KMS-11 (cell line): ENCODE results near the gene PRKD1.

Experiments used
- H2AFZ ChIP-seq: fragments of 200-600 bp; sonication (generic); 2 replicates; pipeline ENCODE4 v1.6.1; 2016; ENCODE audit warnings: antibody characterized with exemption, mixed run types, low read depth
- H3K27ac ChIP-seq: fragments of 200-600 bp; sonication (generic); 2 replicates; pipeline ENCODE4 v1.6.1; 2016; ENCODE audit warnings: mild to moderate bottlenecking, mixed run types
- H3K27me3 ChIP-seq: fragments of 200-600 bp; sonication (generic); 2 replicates; pipeline ENCODE4 v1.6.1; 2017; ENCODE audit warnings: mild to moderate bottlenecking, low read depth, mixed run types, moderate library complexity; ENCODE audit not compliant: insufficient read depth
- H3K36me3 ChIP-seq: fragments of 200-600 bp; sonication (generic); 2 replicates; pipeline ENCODE4 v1.6.1; 2017; ENCODE audit warnings: mild to moderate bottlenecking, mixed run types; ENCODE audit not compliant: insufficient read depth
- H3K4me1 ChIP-seq: fragments of 200-600 bp; sonication (generic); 2 replicates; pipeline ENCODE4 v1.6.1; 2016; ENCODE audit warnings: mild to moderate bottlenecking, low read depth, mixed run types; ENCODE audit not compliant: poor library complexity, severe bottlenecking
- H3K4me2 ChIP-seq: fragments of 200-600 bp; sonication (generic); 2 replicates; pipeline ENCODE4 v1.7.0; 2016; ENCODE audit warnings: mild to moderate bottlenecking, mixed run types
- H3K4me3 ChIP-seq: fragments of 200-600 bp; sonication (generic); IDR thresholded peaks from 2 replicates; pipeline ENCODE4 v1.6.1; 2017; ENCODE audit warnings: low read depth, low read length, mixed read lengths; ENCODE audit not compliant: insufficient read depth
- H3K79me2 ChIP-seq: fragments of 200-600 bp; sonication (generic); 2 replicates; pipeline ENCODE4 v1.6.1; 2016; ENCODE audit warnings: low read depth, mixed run types; ENCODE audit not compliant: insufficient read depth
- H3K9ac ChIP-seq: fragments of 200-600 bp; sonication (generic); 2 replicates; pipeline ENCODE4 v1.6.1; 2016; ENCODE audit warnings: mild to moderate bottlenecking, mixed run types
- H4K20me1 ChIP-seq: fragments of 200-600 bp; sonication (generic); 2 replicates; pipeline ENCODE4 v1.6.1; 2016; ENCODE audit warnings: mild to moderate bottlenecking, mixed run types; ENCODE audit not compliant: insufficient read depth
- CTCF ChIP-seq: fragments of 200-600 bp; sonication (generic); conservative IDR thresholded peaks from 2 replicates; pipeline ENCODE4 v1.6.1; 2017; ENCODE audit warnings: low read depth, mild to moderate bottlenecking, antibody characterized with exemption, low read length, moderate library complexity, mixed read lengths

Gene PRKD1

GRCh38 chr14:29815016-29815674 is 112.5 kb downstream of the PRKD1 start:
- Histone ChIP-seq H3K27ac (no peak overlapping the region), H3K36me3 (no peaks in the 10 kb centered on the region), H3K79me2 (no peaks in the 10 kb centered on the region), H3K27me3 (no peaks in the 10 kb centered on the region), H3K4me3 (no peak overlapping the region), H3K4me1 (no peaks in the 10 kb centered on the region), H2AFZ (no peak overlapping the region), H4K20me1 (no peaks in the 10 kb centered on the region), H3K9ac (no peak overlapping the region), H3K4me2 (no peak overlapping the region)
- no peak for TF ChIP-seq CTCF

GRCh38 chr14:29814156-29815015 is 113.3 kb downstream of the PRKD1 start:
- TF ChIP-seq CTCF, result no peak
- H2AFZ ChIP-seq, result no peak overlapping the region
- no peak overlapping the region for H3K9ac ChIP-seq
- H3K79me2 ChIP-seq, result no peaks in the 10 kb centered on the region
- no peak overlapping the region for H3K4me2 ChIP-seq
- no peak overlapping the region for H3K27ac ChIP-seq
- H3K4me3 ChIP-seq, result no peak overlapping the region
- no peaks in the 10 kb centered on the region for H3K36me3 ChIP-seq
- H3K4me1 ChIP-seq, result no peaks in the 10 kb centered on the region
- no peaks in the 10 kb centered on the region for H4K20me1 ChIP-seq
- no peaks in the 10 kb centered on the region for H3K27me3 ChIP-seq

DNA sequence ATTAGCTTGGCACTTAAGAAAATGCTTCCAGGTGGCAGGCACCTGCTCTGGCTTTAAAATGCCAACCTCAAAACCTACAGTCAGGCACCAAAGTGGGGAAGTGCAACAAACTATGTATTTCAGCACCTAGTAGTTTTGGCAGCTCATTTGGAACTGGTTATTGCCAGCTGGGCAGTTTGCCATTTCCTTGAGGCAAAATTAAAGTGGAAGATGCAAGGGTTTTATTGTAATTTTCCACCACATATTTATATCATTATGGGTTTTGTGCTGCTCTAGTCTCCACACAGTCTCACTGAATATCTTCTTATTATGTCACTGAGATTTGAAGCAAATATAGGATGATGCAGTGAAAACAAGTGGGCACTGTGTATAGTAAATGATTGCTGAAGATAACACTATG is 117.0 kb downstream of the PRKD1 start:
- H3K4me2 ChIP-seq, result no peak overlapping the region
- H3K79me2 ChIP-seq, result no peaks in the 10 kb centered on the region
- no peak overlapping the region for H3K27ac ChIP-seq

DNA sequence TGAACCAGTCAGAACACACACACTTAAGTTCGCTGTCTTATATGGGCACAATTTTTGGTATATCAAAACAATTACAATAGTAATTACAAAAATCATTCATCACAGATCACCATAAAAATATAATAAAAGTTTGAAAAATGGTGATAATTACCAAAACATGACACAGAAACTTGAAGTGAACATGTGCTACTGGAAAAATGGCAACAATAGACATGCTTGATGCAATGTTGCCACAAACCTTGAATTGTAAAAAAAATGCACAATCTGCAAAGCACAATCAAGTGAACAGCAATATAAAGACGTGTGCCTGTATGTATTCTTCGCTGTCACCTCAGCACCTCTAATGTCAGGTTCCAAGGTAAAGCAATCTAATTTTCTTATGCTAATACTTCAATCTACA is 117.6 kb downstream of the PRKD1 start:
- no peak overlapping the region for H3K4me3 ChIP-seq
- no peaks in the 10 kb centered on the region for H3K27me3 ChIP-seq
- H4K20me1 ChIP-seq, result no peaks in the 10 kb centered on the region
- H3K36me3 ChIP-seq, result no peaks in the 10 kb centered on the region
- no peak overlapping the region for H3K9ac ChIP-seq
- no peak for TF ChIP-seq CTCF
- peaks cover 5% of the 10 kb centered on the region for H3K4me1 ChIP-seq
- H2AFZ ChIP-seq, result no peak overlapping the region
- H3K27ac ChIP-seq, result no peak overlapping the region
- no peak overlapping the region for H3K4me2 ChIP-seq
- no peaks in the 10 kb centered on the region for H3K79me2 ChIP-seq

More for the DNA sequence above, 117.0 kb downstream of the PRKD1 start:
- H3K4me1 ChIP-seq, result no peaks in the 10 kb centered on the region
- no peaks in the 10 kb centered on the region for H3K36me3 ChIP-seq
- H3K4me3 ChIP-seq, result no peak overlapping the region
- H2AFZ ChIP-seq, result no peak overlapping the region
- no peak overlapping the region for H3K9ac ChIP-seq
- H3K27me3 ChIP-seq, result no peaks in the 10 kb centered on the region
- no peaks in the 10 kb centered on the region for H4K20me1 ChIP-seq
- TF ChIP-seq CTCF, result no peak
